ENCODE data around the gene SLC26A4. TPM values are rescaled to one million over a fixed set of nuclear protein-coding genes. Genes with fewer than 3 reads are reported as not detected.

SLC26A4 gene
- total RNA-seq, 1 donor from 2014 or later, result not detected

DNA sequence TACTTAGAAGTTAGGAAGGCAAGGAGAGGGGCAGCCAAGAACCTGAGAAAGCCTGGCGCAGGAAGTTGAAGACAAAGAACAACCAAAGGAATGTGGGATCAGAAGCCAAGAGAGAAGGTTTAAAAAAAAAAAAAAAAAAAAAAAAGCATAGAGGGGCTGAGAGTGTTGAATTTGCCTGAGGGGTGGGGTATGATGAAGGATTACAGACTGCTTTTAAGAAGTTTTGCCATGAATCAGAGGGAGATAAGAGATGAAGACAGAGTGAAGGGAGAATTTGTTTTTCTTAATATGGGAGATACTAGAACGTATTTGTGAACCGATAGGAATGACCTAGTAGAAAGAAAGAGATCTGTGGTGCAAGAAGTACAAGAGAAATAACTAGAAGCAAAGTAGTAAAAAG, 6.7 kb downstream of the SLC26A4 start:
- H3K27me3 Mint-ChIP-seq (ENCODE audit: low read depth), result peaks cover 56% of the 10 kb centered on the region

DNA sequence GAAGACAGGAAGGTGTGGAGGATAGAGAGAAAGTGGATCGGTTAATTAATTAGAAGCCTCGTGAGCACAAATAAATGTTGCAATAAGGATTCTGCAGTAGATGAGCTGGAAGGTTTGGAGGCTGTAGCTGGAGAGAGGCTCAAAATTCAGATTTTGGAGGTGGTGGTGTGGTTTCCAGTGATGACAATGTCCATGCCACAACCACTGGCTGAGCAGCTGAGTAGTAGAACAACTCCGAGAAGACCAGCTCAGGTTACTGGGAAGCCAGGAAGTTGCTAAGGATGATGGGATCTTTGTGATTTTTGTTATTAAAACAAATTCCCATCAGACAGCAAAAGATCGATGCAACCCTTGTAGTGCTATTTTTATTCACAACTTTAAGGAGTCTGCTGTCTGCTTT, 7.7 kb downstream of the SLC26A4 start:
- no peak for DNase-seq (ENCODE audit: low spot score in 2 of 2, unreplicated experiment in 2 of 2)
- TF ChIP-seq, protein P1, sequence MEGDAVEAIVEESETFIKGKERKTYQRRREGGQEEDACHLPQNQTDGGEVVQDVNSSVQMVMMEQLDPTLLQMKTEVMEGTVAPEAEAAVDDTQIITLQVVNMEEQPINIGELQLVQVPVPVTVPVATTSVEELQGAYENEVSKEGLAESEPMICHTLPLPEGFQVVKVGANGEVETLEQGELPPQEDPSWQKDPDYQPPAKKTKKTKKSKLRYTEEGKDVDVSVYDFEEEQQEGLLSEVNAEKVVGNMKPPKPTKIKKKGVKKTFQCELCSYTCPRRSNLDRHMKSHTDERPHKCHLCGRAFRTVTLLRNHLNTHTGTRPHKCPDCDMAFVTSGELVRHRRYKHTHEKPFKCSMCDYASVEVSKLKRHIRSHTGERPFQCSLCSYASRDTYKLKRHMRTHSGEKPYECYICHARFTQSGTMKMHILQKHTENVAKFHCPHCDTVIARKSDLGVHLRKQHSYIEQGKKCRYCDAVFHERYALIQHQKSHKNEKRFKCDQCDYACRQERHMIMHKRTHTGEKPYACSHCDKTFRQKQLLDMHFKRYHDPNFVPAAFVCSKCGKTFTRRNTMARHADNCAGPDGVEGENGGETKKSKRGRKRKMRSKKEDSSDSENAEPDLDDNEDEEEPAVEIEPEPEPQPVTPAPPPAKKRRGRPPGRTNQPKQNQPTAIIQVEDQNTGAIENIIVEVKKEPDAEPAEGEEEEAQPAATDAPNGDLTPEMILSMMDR (IDR thresholded peaks at IDR 0.05; ENCODE audit: unreplicated experiment), result no peak
- Mint-ChIP-seq H3K9me3 (no peaks in the 10 kb centered on the region), H3K27ac (no peak overlapping the region), H3K36me3 (no peaks in the 10 kb centered on the region), H3K4me1 (no peaks in the 10 kb centered on the region), H3K4me3 (no peak overlapping the region), H3K27me3 (ENCODE audit: low read depth) (peaks cover 53% of the 10 kb centered on the region)

More for the DNA sequence above, 6.7 kb downstream of the SLC26A4 start:
- H3K27ac Mint-ChIP-seq, result no peak overlapping the region
- DNase-seq (ENCODE audit: low spot score in 2 of 2, unreplicated experiment in 2 of 2), result no peak
- H3K9me3 Mint-ChIP-seq, result no peaks in the 10 kb centered on the region
- H3K4me1 Mint-ChIP-seq, result no peaks in the 10 kb centered on the region
- TF ChIP-seq, protein P1 (IDR thresholded peaks at IDR 0.05; ENCODE audit: unreplicated experiment), result no peak
- H3K4me3 Mint-ChIP-seq, result no peak overlapping the region
- no peaks in the 10 kb centered on the region for H3K36me3 Mint-ChIP-seq

DNA sequence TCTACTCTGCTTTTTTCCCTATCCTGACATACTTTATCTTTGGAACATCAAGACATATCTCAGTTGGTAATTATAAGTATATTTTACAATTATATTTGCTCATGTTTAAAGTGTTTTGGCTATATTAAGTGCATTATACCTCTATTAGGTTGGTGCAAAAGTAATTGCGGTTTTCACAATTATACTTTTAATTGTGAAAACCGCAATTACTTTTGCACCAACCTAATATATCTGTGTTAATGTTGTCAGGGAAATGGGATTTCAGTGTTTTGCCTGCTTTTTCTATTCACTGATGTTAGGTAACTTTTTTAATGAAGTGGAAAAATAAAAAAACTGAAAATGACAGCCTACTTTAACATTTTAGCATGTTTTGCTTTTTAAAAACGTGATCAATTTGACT, 11.6 kb downstream of the SLC26A4 start:
- Mint-ChIP-seq H3K4me1 (no peaks in the 10 kb centered on the region), H3K27me3 (ENCODE audit: low read depth) (peaks cover 54% of the 10 kb centered on the region), H3K4me3 (no peak overlapping the region), H3K36me3 (no peaks in the 10 kb centered on the region), H3K9me3 (no peaks in the 10 kb centered on the region), H3K27ac (no peak overlapping the region)
- DNase-seq (ENCODE audit: low spot score in 2 of 2, unreplicated experiment in 2 of 2), result no peak
- TF ChIP-seq, protein P1 (IDR thresholded peaks at IDR 0.05; ENCODE audit: unreplicated experiment), result no peak

DNA sequence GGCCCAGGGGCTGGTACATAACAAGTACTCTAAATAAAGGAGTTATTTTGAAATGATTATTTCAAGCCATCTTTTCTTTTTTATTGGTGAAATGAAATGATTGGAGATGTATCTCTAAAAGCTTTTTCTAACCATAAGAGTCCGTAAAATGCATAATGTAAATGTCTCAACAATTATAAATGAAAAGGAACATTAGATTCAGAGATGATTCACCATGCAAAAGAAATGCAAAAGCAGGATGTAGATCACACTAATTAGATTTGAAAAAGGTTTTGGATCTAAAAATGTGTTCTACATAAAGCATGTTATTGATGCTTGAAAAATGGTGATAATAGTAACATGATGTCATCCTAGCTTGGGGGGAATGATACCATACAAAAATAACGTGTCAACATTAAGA, 15.6 kb downstream of the SLC26A4 start:
- Mint-ChIP-seq H3K27ac (no peak overlapping the region), H3K27me3 (ENCODE audit: low read depth) (peaks cover 36% of the 10 kb centered on the region), H3K9me3 (no peaks in the 10 kb centered on the region), H3K4me1 (no peaks in the 10 kb centered on the region), H3K36me3 (no peaks in the 10 kb centered on the region), H3K4me3 (no peak overlapping the region)
- DNase-seq (ENCODE audit: low spot score in 2 of 2, unreplicated experiment in 2 of 2), result no peak
- TF ChIP-seq, protein P1 (IDR thresholded peaks at IDR 0.05; ENCODE audit: unreplicated experiment), result no peak

DNA sequence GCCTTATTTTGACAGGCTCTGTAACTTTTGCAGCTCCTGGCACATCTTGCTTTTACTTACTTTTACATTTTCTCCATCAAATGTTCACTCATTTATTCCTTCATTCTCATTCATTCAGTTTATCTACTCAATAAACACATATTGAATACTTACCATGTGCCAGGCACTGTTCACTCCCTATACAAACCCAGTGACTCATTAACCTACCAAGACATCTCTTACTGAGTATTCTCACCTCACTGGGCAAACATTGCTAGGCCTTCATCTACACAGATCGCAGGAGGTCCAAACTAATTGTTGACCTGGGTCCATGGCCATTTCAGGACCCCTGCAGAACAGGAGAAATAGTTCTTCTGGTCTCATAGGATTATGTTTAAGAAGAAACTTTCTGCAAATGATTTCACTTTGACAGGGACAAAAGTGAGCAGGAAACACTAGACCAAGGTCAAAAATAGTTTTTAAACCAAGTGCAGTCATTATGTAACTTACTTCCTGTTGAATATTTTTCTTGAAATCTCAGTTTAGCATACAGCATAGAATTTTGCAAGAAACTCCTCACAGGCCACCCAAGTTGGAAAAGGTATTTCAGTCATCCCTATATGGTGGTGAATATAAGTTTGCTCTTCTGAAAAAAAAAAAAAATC, 17.6 kb downstream of the SLC26A4 start:
- Mint-ChIP-seq H3K9me3 (no peaks in the 10 kb centered on the region), H3K36me3 (no peaks in the 10 kb centered on the region), H3K4me3 (no peak overlapping the region), H3K27me3 (ENCODE audit: low read depth) (peaks cover 26% of the 10 kb centered on the region), H3K27ac (no peak overlapping the region), H3K4me1 (no peaks in the 10 kb centered on the region)
- TF ChIP-seq, protein P1 (IDR thresholded peaks at IDR 0.05; ENCODE audit: unreplicated experiment), result no peak
- no peak for DNase-seq (ENCODE audit: low spot score in 2 of 2, unreplicated experiment in 2 of 2)
